CD4-positive, alpha-beta T cell treated with Interleukin-4 for 4 hours (primary cell): ENCODE measurements around the gene KCNN1.
A peak's percentile ranks its signal among the peaks of the same experiment; 100 is the strongest.
"Not testable (repeated sequence)": the region's sequence is repeated elsewhere in the genome, so short reads cannot be mapped to it uniquely, and the experiment has no call there.

Experiments
- DNase-seq: peaks from one replicate; pipeline ENCODE4 v3.0.0-alpha.2; 2020

Gene KCNN1

GRCh38 chr19:18031401-18031800 is 64.5 kb downstream of the KCNN1 start:
- DNase-seq, result not testable (repeated sequence)

DNA sequence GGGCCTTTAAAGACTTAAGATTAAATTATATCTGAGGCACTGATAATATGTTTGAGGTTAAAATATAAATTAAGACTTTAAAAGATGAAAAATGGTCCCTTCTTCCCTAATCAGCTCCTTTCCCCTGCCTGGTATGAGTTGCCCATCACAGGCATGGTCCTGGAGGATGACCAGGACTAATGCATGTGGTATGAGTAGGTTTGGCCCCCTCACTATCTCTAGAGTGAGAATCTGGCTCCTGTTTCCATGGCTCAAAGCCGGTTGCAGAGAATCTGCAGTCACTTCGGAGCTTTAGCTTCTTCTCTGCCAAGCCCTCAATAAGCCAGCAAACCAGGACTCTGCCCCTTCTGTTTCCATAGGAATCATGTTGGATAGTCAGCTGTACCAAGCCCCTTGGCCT is 65.2 kb downstream of the KCNN1 start:
- not testable (repeated sequence) for DNase-seq

- no peak for DNase-seq
These were observed 74.1 kb downstream of the KCNN1 start for GRCh38 chr19:18041054-18041453.

- no peak for DNase-seq
These were observed 76.8 kb downstream of the KCNN1 start for GRCh38 chr19:18043676-18044075.

GRCh38 chr19:18044825-18045304 is 78.0 kb downstream of the KCNN1 start:
- peak; percentile 90 for DNase-seq

DNA sequence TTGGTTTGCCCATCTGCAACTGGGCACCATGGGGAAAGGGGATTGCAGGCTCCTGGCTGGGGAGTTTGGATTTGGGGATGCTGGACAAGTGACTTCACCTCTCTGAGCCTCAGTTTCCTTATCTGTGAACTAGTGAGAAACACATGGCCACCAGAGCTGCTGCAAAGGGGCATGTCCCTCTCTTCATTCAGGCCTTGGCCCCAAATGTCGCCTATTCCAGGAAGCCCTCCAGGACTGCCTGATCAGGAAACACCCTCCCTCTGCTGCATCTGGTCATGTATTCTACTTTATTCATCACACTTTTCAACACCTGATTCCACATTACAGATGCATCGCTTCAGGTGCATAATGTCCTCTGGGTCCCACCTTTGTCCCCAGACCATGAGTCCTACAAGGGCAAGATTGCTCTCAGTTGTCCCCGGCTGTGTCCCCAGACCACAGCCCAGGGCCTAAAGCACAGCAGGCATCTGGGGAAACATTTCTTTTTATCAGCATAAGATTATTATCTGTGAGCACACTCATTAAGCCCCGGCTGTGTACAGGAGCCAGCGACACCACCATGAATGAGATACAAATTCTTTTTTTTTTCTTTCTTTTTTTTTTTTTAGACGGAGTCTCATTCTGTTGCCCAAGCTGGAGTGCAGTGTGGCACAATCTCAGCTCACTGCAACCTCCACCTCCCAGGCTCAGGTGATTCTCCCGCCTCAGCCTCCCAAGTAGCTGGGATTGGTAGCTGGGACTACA is 78.6 kb downstream of the KCNN1 start:
- no peak for DNase-seq

DNA sequence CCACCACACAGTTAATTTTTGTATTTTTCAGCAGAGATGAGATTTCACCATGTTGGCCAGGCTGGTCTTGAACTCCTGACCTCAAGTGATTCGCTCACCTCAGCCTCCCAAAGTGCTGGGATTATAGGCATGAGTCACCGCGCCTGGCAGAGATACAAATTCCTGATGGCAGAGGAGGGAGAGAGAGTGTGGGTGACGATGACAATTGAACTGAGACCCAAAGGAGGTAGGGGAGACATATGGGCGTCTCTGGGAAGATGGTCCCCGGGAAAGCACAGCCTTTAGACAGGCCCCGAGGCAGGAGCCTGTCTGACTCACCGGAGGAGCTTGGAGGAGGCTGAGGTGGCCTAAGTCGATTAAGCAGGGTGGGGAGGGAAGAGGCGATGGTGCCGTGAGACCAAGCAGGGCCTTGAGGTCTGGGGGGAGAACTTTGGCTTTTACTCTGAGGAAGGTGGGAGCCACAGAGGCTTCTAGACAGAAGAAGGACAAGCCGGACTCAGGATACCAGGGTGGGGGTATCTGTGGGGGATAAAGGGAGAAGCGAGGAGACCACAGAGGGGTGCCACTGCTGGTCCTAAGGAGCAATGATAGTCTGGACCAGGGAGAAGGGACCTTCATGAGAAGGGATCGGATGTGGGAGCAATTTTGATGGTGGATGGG is 79.3 kb downstream of the KCNN1 start:
- no peak for DNase-seq

- no peak for DNase-seq
These were observed 82.5 kb downstream of the KCNN1 start for GRCh38 chr19:18049385-18049784.
